Measurements from ENCODE around the gene CLDN14.

CLDN14 gene

GRCh38 chr21:36454093-36454531 lies 25.8 kb downstream of the CLDN14 start:
- no peak for TF ChIP-seq MYC (IDR thresholded peaks at IDR 0.05; ENCODE audit: low read depth, low read length)
- TF ChIP-seq POLR2A (IDR thresholded peaks at IDR 0.05; ENCODE audit: extremely low read depth, insufficient read length), result no peak
- no peak for TF ChIP-seq CTCF (IDR thresholded peaks at IDR 0.05; ENCODE audit: low read depth, low read length)
- TF ChIP-seq, protein P1, sequence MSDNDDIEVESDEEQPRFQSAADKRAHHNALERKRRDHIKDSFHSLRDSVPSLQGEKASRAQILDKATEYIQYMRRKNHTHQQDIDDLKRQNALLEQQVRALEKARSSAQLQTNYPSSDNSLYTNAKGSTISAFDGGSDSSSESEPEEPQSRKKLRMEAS (IDR thresholded peaks at IDR 0.05; ENCODE audit: low read depth, low read length), result no peak
- no peak for DNase-seq (ENCODE audit: low read depth)
- no peak overlapping the region for H3K4me3 ChIP-seq (ENCODE audit: low read depth, low read length)

- no peak overlapping the region for H3K4me3 ChIP-seq (ENCODE audit: low read depth, low read length)
- no peak for DNase-seq (ENCODE audit: low read depth)
- TF ChIP-seq, protein P1 (IDR thresholded peaks at IDR 0.05; ENCODE audit: low read depth, low read length), result no peak
- TF ChIP-seq MYC (IDR thresholded peaks at IDR 0.05; ENCODE audit: low read depth, low read length) (no peak), POLR2A (IDR thresholded peaks at IDR 0.05; ENCODE audit: extremely low read depth, insufficient read length) (no peak), CTCF (IDR thresholded peaks at IDR 0.05; ENCODE audit: low read depth, low read length) (no peak)
Observed at GRCh38 chr21:36452281-36452825, 27.6 kb downstream of the CLDN14 start.

- TF ChIP-seq, protein P1 (IDR thresholded peaks at IDR 0.05; ENCODE audit: low read depth, low read length), result no peak
- TF ChIP-seq CTCF (IDR thresholded peaks at IDR 0.05; ENCODE audit: low read depth, low read length) (no peak), POLR2A (IDR thresholded peaks at IDR 0.05; ENCODE audit: extremely low read depth, insufficient read length) (no peak), MYC (IDR thresholded peaks at IDR 0.05; ENCODE audit: low read depth, low read length) (no peak)
- no peak for DNase-seq (ENCODE audit: low read depth)
- H3K4me3 ChIP-seq (ENCODE audit: low read depth, low read length), result no peak overlapping the region
Observed at GRCh38 chr21:36451506-36451905, 28.4 kb downstream of the CLDN14 start.

GRCh38 chr21:36450511-36450910 lies 29.4 kb downstream of the CLDN14 start:
- TF ChIP-seq, protein P1 (IDR thresholded peaks at IDR 0.05; ENCODE audit: low read depth, low read length), result no peak
- no peak for TF ChIP-seq POLR2A (IDR thresholded peaks at IDR 0.05; ENCODE audit: extremely low read depth, insufficient read length)
- TF ChIP-seq MYC (IDR thresholded peaks at IDR 0.05; ENCODE audit: low read depth, low read length), result no peak
- no peak for TF ChIP-seq CTCF (IDR thresholded peaks at IDR 0.05; ENCODE audit: low read depth, low read length)
- DNase-seq (ENCODE audit: low read depth), result no peak
- no peak overlapping the region for H3K4me3 ChIP-seq (ENCODE audit: low read depth, low read length)

DNA sequence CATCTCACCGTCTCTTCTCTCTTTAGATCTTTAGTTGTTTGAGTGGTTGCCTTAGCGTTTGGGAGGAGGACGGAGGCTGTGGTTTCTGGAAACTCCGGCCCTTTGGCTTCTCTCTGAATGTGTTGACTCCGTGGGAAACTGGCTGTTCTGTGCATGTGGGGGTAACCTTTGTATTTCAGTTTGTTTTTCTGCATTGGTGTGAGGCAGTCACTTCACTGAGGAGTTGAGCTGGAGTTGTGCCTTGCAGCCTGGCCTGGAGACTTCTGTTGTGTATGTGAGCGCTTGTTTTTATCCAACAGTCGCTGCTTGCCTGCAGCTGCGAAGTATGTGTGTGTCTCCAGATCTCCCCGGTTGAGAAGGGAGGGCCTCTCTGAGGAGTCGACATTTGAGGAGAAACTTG lies 33.6 kb downstream of the CLDN14 start:
- DNase-seq (ENCODE audit: low read depth), result no peak

More for the DNA sequence above, 33.6 kb downstream of the CLDN14 start:
- H3K4me3 ChIP-seq (ENCODE audit: low read depth, low read length), result no peak overlapping the region
- TF ChIP-seq MYC (IDR thresholded peaks at IDR 0.05; ENCODE audit: low read depth, low read length), result no peak
- TF ChIP-seq, protein P1 (IDR thresholded peaks at IDR 0.05; ENCODE audit: low read depth, low read length), result no peak
- TF ChIP-seq CTCF (IDR thresholded peaks at IDR 0.05; ENCODE audit: low read depth, low read length), result no peak
- TF ChIP-seq POLR2A (IDR thresholded peaks at IDR 0.05; ENCODE audit: extremely low read depth, insufficient read length), result no peak

All from NB4 (cell line).